H1 (cell line): Measurements from ENCODE around the gene COL4A1. TPM values are rescaled to one million over a fixed set of nuclear protein-coding genes. Genes with fewer than 3 reads are reported as not detected.

Experiments used
- CTCF ChIA-PET: fragments of 300-600 bp; sonication (Branson Sonifier 250); formaldehyde crosslinking; loops from one replicate; lab custom pipeline; 2021; ENCODE audit not compliant: partially characterized antibody; lab: Charles Lee
- POLR2A ChIA-PET: fragments of 300-600 bp; sonication (Branson Sonifier 250); formaldehyde crosslinking; loops from one replicate; lab custom pipeline; 2021; ENCODE audit warnings: inconsistent platforms; ENCODE audit not compliant: partially characterized antibody; lab: Charles Lee
- DNase-seq, 2 experiments: peaks; one replicate each; pipeline versions ENCODE4 v3.0.0 to v3.0.0-alpha.2; 2010 to 2022; ENCODE audit warnings: low spot score in 2 of 2, low read depth in 1 of 2, mixed read lengths in 1 of 2
- FAIRE-seq: peaks from 2 replicates; lab custom pipeline; 2011; peaks lifted over from hg19 to GRCh38; lab: Jason Lieb, UNC
- H2AFZ ChIP-seq: 2 replicates; pipeline ENCODE4 v1.8.1; 2012; ENCODE audit warnings: low read length, inconsistent platforms
- H2AK5ac ChIP-seq: 2 replicates; pipeline ENCODE4 v1.6.1; 2013; ENCODE audit warnings: low read depth, low read length
- H2BK120ac ChIP-seq: replicated peaks from 2 replicates; pipeline ENCODE3; 2013; ENCODE audit warnings: low read depth, low read length, inconsistent platforms
- H2BK12ac ChIP-seq: 2 replicates; pipeline ENCODE4 v1.6.1; 2013; ENCODE audit warnings: low read depth, low read length
- H2BK15ac ChIP-seq: 2 replicates; pipeline ENCODE4 v1.6.1; 2013; ENCODE audit warnings: low read length
- H2BK20ac ChIP-seq: 2 replicates; pipeline ENCODE4 v1.6.1; 2013; ENCODE audit warnings: low read length
- H2BK5ac ChIP-seq: 2 replicates; pipeline ENCODE4 v1.6.1; 2013; ENCODE audit warnings: low read depth, low read length
- H3K14ac ChIP-seq: 2 replicates; pipeline ENCODE4 v1.6.1; 2013; ENCODE audit warnings: inconsistent platforms; ENCODE audit not compliant: insufficient read length
- H3K18ac ChIP-seq: 2 replicates; pipeline ENCODE4 v1.6.1; 2013; ENCODE audit warnings: low read length; ENCODE audit errors: extremely low read depth
- H3K23ac ChIP-seq: 2 replicates; pipeline ENCODE4 v1.6.1; 2013; ENCODE audit warnings: inconsistent platforms; ENCODE audit not compliant: insufficient read length
- H3K23me2 ChIP-seq: 2 replicates; pipeline ENCODE4 v1.6.1; 2013; ENCODE audit warnings: low read depth, low read length
- H3K27ac ChIP-seq: 2 replicates; pipeline ENCODE4 v1.6.1; 2011; ENCODE audit warnings: low read depth, low read length, inconsistent platforms
- H3K27me3 ChIP-seq, 4 experiments: replicated peaks in 1 of 4; 1 replicate in 1 of 4; 2 replicates in 3 of 4; pipeline versions ENCODE4 v1.6.1 to v1.8.1; 2011 to 2013; ENCODE audit warnings: low read length in 3 of 4, mild to moderate bottlenecking in 3 of 4, inconsistent platforms in 2 of 4, mixed read lengths in 2 of 4, moderate library complexity in 1 of 4; ENCODE audit not compliant: control insufficient read depth in 3 of 4, insufficient read depth in 3 of 4; ENCODE audit errors: extremely low read depth in 1 of 4
- H3K36me3 ChIP-seq, 4 experiments: 2 replicates each; pipeline versions ENCODE4 v1.6.1 to v1.8.1; 2011 to 2013; ENCODE audit warnings: mild to moderate bottlenecking in 4 of 4, low read length in 3 of 4, moderate library complexity in 2 of 4, control low read depth in 1 of 4, inconsistent platforms in 1 of 4; ENCODE audit not compliant: insufficient read depth in 4 of 4, control insufficient read depth in 2 of 4
- H3K4ac ChIP-seq: replicated peaks from 2 replicates; pipeline ENCODE3; 2013; ENCODE audit warnings: low read length, low read depth, mixed read lengths, inconsistent platforms; ENCODE audit not compliant: insufficient read length
- H3K4me1 ChIP-seq, 4 experiments: replicated peaks in 1 of 4; 1 replicate in 1 of 4; 2 replicates in 3 of 4; pipeline versions ENCODE4 v1.6.1 to v1.8.1; 2011 to 2013; ENCODE audit warnings: low read length in 3 of 4, inconsistent platforms in 2 of 4, mixed read lengths in 1 of 4; ENCODE audit not compliant: insufficient read depth in 4 of 4, control insufficient read depth in 3 of 4
- H3K4me2 ChIP-seq, 2 experiments: 2 replicates each; pipeline versions ENCODE4 v1.6.1 to v1.8.1; 2011 to 2013; ENCODE audit warnings: low read depth in 2 of 2, low read length in 2 of 2, control low read depth in 1 of 2, inconsistent platforms in 1 of 2, mild to moderate bottlenecking in 1 of 2; ENCODE audit not compliant: insufficient read depth in 1 of 2
- H3K4me3 ChIP-seq, 4 experiments: fragments of 200-600, 300-600 bp in 1 of 4; sonication (generic), shearing (Covaris generic), sonication (Bioruptor Twin) in 1 of 4; 2 replicates each; pipeline versions ENCODE4 v1.5.1 to v1.8.1; 2011 to 2016; ENCODE audit warnings: low read length in 4 of 4, low read depth in 3 of 4, control low read depth in 2 of 4, inconsistent platforms in 2 of 4, mild to moderate bottlenecking in 2 of 4, mixed read lengths in 1 of 4, moderate library complexity in 1 of 4; ENCODE audit not compliant: insufficient read depth in 2 of 4; ENCODE audit errors: extremely low read depth in 1 of 4
- H3K56ac ChIP-seq: replicated peaks from 2 replicates; pipeline ENCODE3; 2013; ENCODE audit warnings: low read depth, mild to moderate bottlenecking, mixed read lengths, low read length, inconsistent platforms; ENCODE audit not compliant: insufficient read length
- H3K79me1 ChIP-seq: 2 replicates; pipeline ENCODE4 v1.6.1; 2013; ENCODE audit warnings: low read depth, low read length, control low read depth
- H3K79me2 ChIP-seq, 2 experiments: 2 replicates each; pipeline versions ENCODE4 v1.6.1 to v1.8.1; 2012 to 2013; ENCODE audit warnings: low read length in 2 of 2, mild to moderate bottlenecking in 2 of 2, inconsistent platforms in 1 of 2; ENCODE audit not compliant: insufficient read depth in 2 of 2, control insufficient read depth in 1 of 2
- H3K9ac ChIP-seq, 4 experiments: replicated peaks in 1 of 4; 1 replicate in 1 of 4; 2 replicates in 3 of 4; pipeline versions ENCODE4 v1.6.1 to v1.8.1; 2011 to 2013; ENCODE audit warnings: low read depth in 3 of 4, low read length in 3 of 4, control low read depth in 2 of 4, mild to moderate bottlenecking in 2 of 4, moderate library complexity in 2 of 4, inconsistent platforms in 1 of 4; ENCODE audit errors: extremely low read depth in 1 of 4
- H3K9me3 ChIP-seq, 2 experiments: 2 replicates each; pipeline versions ENCODE4 v1.6.1 to v1.8.1; 2012 to 2013; ENCODE audit warnings: mild to moderate bottlenecking in 2 of 2, moderate library complexity in 2 of 2, control low read depth in 1 of 2, inconsistent platforms in 1 of 2, low read depth in 1 of 2, low read length in 1 of 2, mixed read lengths in 1 of 2; ENCODE audit not compliant: insufficient read depth in 2 of 2
- H4K20me1 ChIP-seq, 2 experiments: replicated peaks in 1 of 2; 2 replicates each; pipeline versions ENCODE3 to v1.8.1; 2011 to 2013; ENCODE audit warnings: inconsistent platforms in 2 of 2, low read length in 2 of 2, mild to moderate bottlenecking in 1 of 2; ENCODE audit not compliant: insufficient read depth in 2 of 2, control insufficient read depth in 1 of 2
- H4K5ac ChIP-seq: 2 replicates; pipeline ENCODE4 v1.6.1; 2013; ENCODE audit warnings: low read length, low read depth, mixed read lengths, inconsistent platforms; ENCODE audit not compliant: insufficient read length
- H4K8ac ChIP-seq: 2 replicates; pipeline ENCODE4 v1.8.0; 2013; ENCODE audit warnings: mild to moderate bottlenecking, moderate library complexity, low read length, inconsistent platforms; ENCODE audit not compliant: insufficient read depth; ENCODE audit errors: extremely low read depth
- H4K91ac ChIP-seq: replicated peaks from 2 replicates; pipeline ENCODE3; 2013; ENCODE audit warnings: low read length, mixed read lengths, inconsistent platforms; ENCODE audit not compliant: insufficient read length
- ATF3 ChIP-seq: IDR thresholded peaks from 2 replicates; pipeline ENCODE4 v1.6.1; 2011; ENCODE audit warnings: low read depth, mild to moderate bottlenecking, low read length; ENCODE audit not compliant: insufficient read depth
- CEBPB ChIP-seq: IDR thresholded peaks from 2 replicates; pipeline ENCODE4 v1.6.1; 2012; ENCODE audit warnings: low read depth, low read length
- CHD1 ChIP-seq: IDR thresholded peaks from 2 replicates; pipeline ENCODE4 v1.6.1; 2012; ENCODE audit warnings: low read depth, low read length, improper control_type of control experiment
- EZH2 ChIP-seq: fragments of 200-600 bp; sonication (generic); IDR thresholded peaks from 2 replicates; pipeline ENCODE4 v1.7.1; 2012; ENCODE audit warnings: low read depth, mild to moderate bottlenecking, moderate library complexity, low read length, inconsistent platforms; ENCODE audit not compliant: severe bottlenecking
- GTF2F1 ChIP-seq: IDR thresholded peaks from 2 replicates; pipeline ENCODE4 v1.6.1; 2012; ENCODE audit warnings: low read depth, low read length, improper control_type of control experiment, borderline replicate concordance
- KDM4A ChIP-seq: IDR thresholded peaks from one replicate; pipeline ENCODE4 v1.7.1; 2012; ENCODE audit warnings: low read depth, mild to moderate bottlenecking, moderate library complexity, low read length, inconsistent platforms; ENCODE audit not compliant: severe bottlenecking
- MAFK ChIP-seq: IDR thresholded peaks from 2 replicates; pipeline ENCODE4 v1.6.1; 2012; ENCODE audit warnings: low read depth, mild to moderate bottlenecking, improper control_type of control experiment, low read length
- POU5F1 ChIP-seq: IDR thresholded peaks from 2 replicates; pipeline ENCODE4 v1.6.1; 2011; ENCODE audit warnings: low read depth, mild to moderate bottlenecking, low read length, moderate library complexity
- RNF2 ChIP-seq: fragments of 200-900, 300-1000 bp; sonication (generic); IDR thresholded peaks from 2 replicates; pipeline ENCODE4 v1.7.1; 2016; ENCODE audit warnings: borderline replicate concordance, low read depth, mild to moderate bottlenecking, antibody characterized with exemption, low read length; ENCODE audit not compliant: poor library complexity, severe bottlenecking; ENCODE audit errors: missing control alignments
- SAP30 ChIP-seq: fragments of 300-600 bp; sonication (generic); IDR thresholded peaks from 2 replicates; pipeline ENCODE4 v1.7.1; 2012; ENCODE audit warnings: low read length, moderate library complexity, mild to moderate bottlenecking, inconsistent platforms; ENCODE audit not compliant: insufficient read depth, insufficient replicate concordance
- SIRT6 ChIP-seq: IDR thresholded peaks from one replicate; pipeline ENCODE4 v1.7.1; 2012; ENCODE audit warnings: low read length, inconsistent platforms
- WGBS, 2 experiments: shearing (Covaris generic) in 1 of 2; methylation state at CpG; one replicate each; pipeline versions ENCODE4 v1.1.6 to v1.1.7; 2013 to 2015; ENCODE audit warnings: low lambda C conversion rate in 2 of 2, mixed read lengths in 2 of 2, inconsistent platforms in 1 of 2, low coverage in 1 of 2, missing lambda C conversion rate in 1 of 2; ENCODE audit not compliant: insufficient replicate concordance in 2 of 2, insufficient coverage in 1 of 2, insufficient read length in 1 of 2; ENCODE audit errors: extremely low coverage in 1 of 2, missing lambda C conversion rate in 1 of 2; 5-methylcytosine and 5-hydroxymethylcytosine counted together
- polyA plus RNA-seq, 7 experiments: library from polyadenylated mRNA; depleted of rRNA in 3 of 7; stranded (reverse) in 5 of 7; unstranded in 2 of 7; fragments of >200 nt in 5 of 7; fragments of 200-250 nt in 2 of 7; gene quantifications; 1 replicate in 5 of 7; 2 replicates in 1 of 7; 4 replicates in 1 of 7; pipeline versions ENCODE4 v1.2.1 to v1.2.3, GENCODE V29; 2011 to 2013; ENCODE audit warnings: missing spikeins in 2 of 7, mixed read lengths in 2 of 7
- total RNA-seq: library from RNA; stranded (reverse); fragmentation: NEBNext Ultra II Directional; extraction: Animal tissue kit (Norgen Biotek cat#: 25700); gene quantifications from 2 replicates; pipeline ENCODE4 v1.2.1, GENCODE V29; 2021

COL4A1 gene
- total and polyA plus RNA-seq, 2 of the 8 experiments (the other 6 are each of a cell fraction or from before 2014, with no cell fraction given): 30.7 to 82.0 TPM

- H2BK20ac ChIP-seq: no peak overlapping the region
- H3K4me1 ChIP-seq: no peaks in the 10 kb centered on the region
- H3K14ac ChIP-seq: no peak overlapping the region
- H3K56ac ChIP-seq: no peak overlapping the region
- no peak for DNase-seq
- no peaks in the 10 kb centered on the region for H3K79me2 ChIP-seq
- H2BK5ac ChIP-seq: no peak overlapping the region
- H2AFZ ChIP-seq: no peak overlapping the region
- no peak overlapping the region for H3K9ac ChIP-seq
- no peaks in the 10 kb centered on the region for H4K20me1 ChIP-seq
- H3K27me3 ChIP-seq: no peaks in the 10 kb centered on the region
- no peak overlapping the region for H2BK120ac ChIP-seq
- WGBS, 2 experiments: 85% methylated on average over 18 of the region's 18 CpGs; no CpG with 5 or more reads in 1 of the 2 experiments
- no peaks in the 10 kb centered on the region for H3K79me1 ChIP-seq
- no peak overlapping the region for H3K23ac ChIP-seq
- peaks cover 0 to 5% (median 0%) of the 10 kb centered on the region in 4 experiments; a peak in 1 of 8 replicates for H3K36me3 ChIP-seq
- H3K23me2 ChIP-seq: no peaks in the 10 kb centered on the region; the same call in 1 of the 2 replicates
- no peak overlapping the region for H4K91ac ChIP-seq
- no peak overlapping the region for H3K4ac ChIP-seq
- no peaks in the 10 kb centered on the region for H3K9me3 ChIP-seq
- H3K18ac ChIP-seq: no peak overlapping the region
- no peak for FAIRE-seq
- H2BK12ac ChIP-seq: no peak overlapping the region
- H2BK15ac ChIP-seq: no peak overlapping the region
- H3K4me2 ChIP-seq: no peak overlapping the region
- H3K4me3 ChIP-seq: no peak overlapping the region
- H3K27ac ChIP-seq: no peak overlapping the region
- no peak overlapping the region for H2AK5ac ChIP-seq
- H4K8ac ChIP-seq: no peak overlapping the region; the same call in 1 of the 2 replicates
- no peak overlapping the region for H4K5ac ChIP-seq
- CTCF ChIA-PET: interaction anchor here (0.6 to 0.9 kb wide), 2 partner anchors 205 to 409 kb away, joined by 3 read pairs; no protein-coding TSS in a partner anchor
- POLR2A ChIA-PET: no interaction called here
- TF ChIP-seq KDM4A: no peak
- TF ChIP-seq CEBPB: no peak
- TF ChIP-seq EZH2: no peak
- TF ChIP-seq SAP30: no peak
- TF ChIP-seq MAFK: no peak
- TF ChIP-seq RNF2: no peak
- no peak for TF ChIP-seq ATF3
- no peak for TF ChIP-seq CHD1
- TF ChIP-seq GTF2F1: no peak
- TF ChIP-seq SIRT6: no peak
- TF ChIP-seq POU5F1: no peak
Observed at GRCh38 chr13:110199046-110199831, 107.7 kb downstream of the COL4A1 start.
